Neural cell (in vitro differentiated cells): Measurements from ENCODE around the gene TCEAL4. TPM values are rescaled to one million over a fixed set of nuclear protein-coding genes. Genes with fewer than 3 reads are reported as not detected.

Experiments used
- H2AFZ ChIP-seq: fragments of 200-600, 300-800 bp; sonication (generic), shearing (Covaris generic); 2 replicates; pipeline ENCODE4 v1.6.0; 2014; ENCODE audit warnings: low read depth, mild to moderate bottlenecking, antibody characterized with exemption, low read length, moderate library complexity
- H3F3A ChIP-seq: fragments of 200-600 bp; shearing (Covaris generic); 2 replicates; pipeline ENCODE4 v1.6.1; 2016; ENCODE audit warnings: mild to moderate bottlenecking, moderate library complexity, mixed read lengths, antibody characterized with exemption, low read length; ENCODE audit not compliant: insufficient read depth, poor library complexity, severe bottlenecking
- H3K27ac ChIP-seq: fragments of 200-600, 300-800 bp; sonication (generic), shearing (Covaris generic); 2 replicates; pipeline ENCODE4 v1.5.1; 2014; ENCODE audit warnings: mild to moderate bottlenecking, low read length, moderate library complexity
- H3K27me3 ChIP-seq: fragments of 300-800, 200-600 bp; sonication (generic), shearing (Covaris generic); 2 replicates; pipeline ENCODE4 v1.6.0; 2014; ENCODE audit warnings: mild to moderate bottlenecking, low read depth, low read length, moderate library complexity; ENCODE audit not compliant: insufficient read depth
- H3K36me3 ChIP-seq: fragments of 300-800, 200-600 bp; sonication (generic), shearing (Covaris generic); 2 replicates; pipeline ENCODE4 v1.5.1; 2014; ENCODE audit warnings: mild to moderate bottlenecking, antibody characterized with exemption, low read length, moderate library complexity; ENCODE audit not compliant: insufficient read depth
- H3K4me2 ChIP-seq: fragments of 300-800, 200-600 bp; sonication (generic), shearing (Covaris generic); 2 replicates; pipeline ENCODE4 v1.6.0; 2014; ENCODE audit warnings: mild to moderate bottlenecking, low read length
- H3K4me3 ChIP-seq: fragments of 300-800, 200-600 bp; sonication (generic), shearing (Covaris generic); 2 replicates; pipeline ENCODE4 v1.5.1; 2014; ENCODE audit warnings: mild to moderate bottlenecking, low read length, moderate library complexity
- H3K79me2 ChIP-seq: fragments of 200-600 bp; shearing (Covaris generic); replicated peaks from 2 replicates; pipeline ENCODE4 v1.6.0; 2014; ENCODE audit warnings: mild to moderate bottlenecking, low read length, moderate library complexity; ENCODE audit not compliant: insufficient read depth
- H3K9ac ChIP-seq: fragments of 300-800, 200-600 bp; sonication (generic), shearing (Covaris generic); 2 replicates; pipeline ENCODE4 v1.6.1; 2016; ENCODE audit warnings: mild to moderate bottlenecking, low read length, mixed read lengths
- H3K9me2 ChIP-seq: fragments of 200-600 bp; shearing (Covaris generic); 2 replicates; pipeline ENCODE4 v1.6.1; 2016; ENCODE audit warnings: mild to moderate bottlenecking, low read length, mixed read lengths; ENCODE audit not compliant: insufficient read depth
- H3K9me3 ChIP-seq: fragments of 200-600, 300-800 bp; sonication (generic), shearing (Covaris generic); 2 replicates; pipeline ENCODE4 v1.6.1; 2016; ENCODE audit warnings: mild to moderate bottlenecking, mixed run types, low read length, moderate library complexity, mixed read lengths
- H4K20me1 ChIP-seq: fragments of 200-600 bp; shearing (Covaris generic); 2 replicates; pipeline ENCODE4 v1.6.1; 2016; ENCODE audit warnings: mild to moderate bottlenecking, mixed run types; ENCODE audit not compliant: insufficient read depth
- CTCF ChIP-seq: fragments of 450-650 bp; IDR thresholded peaks from 2 replicates; pipeline ENCODE4 v1.5.1; 2014; ENCODE audit warnings: antibody characterized with exemption, mild to moderate bottlenecking, moderate library complexity; ENCODE audit not compliant: poor library complexity, severe bottlenecking
- EP300 ChIP-seq: fragments of 450-650 bp; conservative IDR thresholded peaks from 2 replicates; pipeline ENCODE4 v1.6.1; 2014; ENCODE audit warnings: antibody characterized with exemption, mild to moderate bottlenecking, moderate library complexity; ENCODE audit not compliant: poor library complexity, severe bottlenecking
- EZH2 ChIP-seq: fragments of 200-600, 300-800 bp; shearing (Covaris generic), sonication (generic); IDR thresholded peaks from 2 replicates; pipeline ENCODE4 v1.6.1; 2014; ENCODE audit warnings: antibody characterized with exemption, low read length, borderline replicate concordance, mild to moderate bottlenecking; ENCODE audit not compliant: insufficient read depth, poor library complexity, severe bottlenecking
- MXI1 ChIP-seq: fragments of 450-650 bp; conservative IDR thresholded peaks from 2 replicates; pipeline ENCODE4 v1.6.1; 2014; ENCODE audit warnings: antibody characterized with exemption, mild to moderate bottlenecking; ENCODE audit not compliant: poor library complexity, severe bottlenecking
- POLR2AphosphoS5 ChIP-seq: IDR thresholded peaks from 2 replicates; pipeline ENCODE4 v1.6.1; 2012
- RAD21 ChIP-seq: fragments of 450-650 bp; conservative IDR thresholded peaks from 2 replicates; pipeline ENCODE4 v1.6.1; 2014; ENCODE audit warnings: antibody characterized with exemption, mild to moderate bottlenecking, moderate library complexity
- REST ChIP-seq: IDR thresholded peaks from 2 replicates; pipeline ENCODE4 v1.6.1; 2012; ENCODE audit warnings: borderline replicate concordance
- SMC3 ChIP-seq: fragments of 450-650 bp; conservative IDR thresholded peaks from 2 replicates; pipeline ENCODE4 v1.6.1; 2014; ENCODE audit warnings: antibody characterized with exemption, mild to moderate bottlenecking, moderate library complexity; ENCODE audit not compliant: poor library complexity
- TAF1 ChIP-seq: IDR thresholded peaks from 2 replicates; pipeline ENCODE4 v1.6.1; 2012; ENCODE audit warnings: low read depth
- polyA plus RNA-seq: library from polyadenylated mRNA; depleted of rRNA; stranded (reverse); fragments of >200 nt; gene quantifications from 2 replicates; pipeline ENCODE4 v1.2.3, GENCODE V29; 2014

TCEAL4 gene
- polyA plus RNA-seq, 1 donor from 2014 or later, result 130 TPM

- Histone ChIP-seq H3K9me3 (no peaks in the 10 kb centered on the region), H3K4me2 (no peak overlapping the region), H4K20me1 (no peaks in the 10 kb centered on the region), H3K4me3 (no peak overlapping the region), H3K27ac (no peak overlapping the region), H3K9ac (no peak overlapping the region), H3F3A (no peaks in the 10 kb centered on the region), H3K79me2 (no peaks in the 10 kb centered on the region), H3K9me2 (no peaks in the 10 kb centered on the region), H2AFZ (no peak overlapping the region), H3K36me3 (no peaks in the 10 kb centered on the region), H3K27me3 (no peaks in the 10 kb centered on the region)
- TF ChIP-seq EZH2 (no peak), RAD21 (no peak), POLR2AphosphoS5 (no peak), CTCF (no peak), SMC3 (no peak), TAF1 (no peak), EP300 (no peak), REST (no peak), MXI1 (no peak)
Observed at GRCh38 chrX:103565752-103566151, 19.6 kb upstream of the TCEAL4 start.

GRCh38 chrX:103571121-103571520 is 14.2 kb upstream of the TCEAL4 start:
- no peak overlapping the region for H3K4me2 ChIP-seq
- H3K79me2 ChIP-seq, result no peaks in the 10 kb centered on the region
- H3K9me3 ChIP-seq, result no peaks in the 10 kb centered on the region
- H2AFZ ChIP-seq, result no peak overlapping the region
- no peaks in the 10 kb centered on the region for H3K9me2 ChIP-seq
- H3K9ac ChIP-seq, result no peak overlapping the region
- H3K4me3 ChIP-seq, result no peak overlapping the region
- no peaks in the 10 kb centered on the region for H3K27me3 ChIP-seq
- H3K36me3 ChIP-seq, result no peaks in the 10 kb centered on the region
- TF ChIP-seq RAD21 (no peak), TAF1 (no peak), POLR2AphosphoS5 (no peak)
- no peak overlapping the region for H3K27ac ChIP-seq
- no peaks in the 10 kb centered on the region for H4K20me1 ChIP-seq
- H3F3A ChIP-seq, result no peaks in the 10 kb centered on the region

- Histone ChIP-seq H3K9ac (no peak overlapping the region), H3K4me3 (no peak overlapping the region), H3K9me2 (no peaks in the 10 kb centered on the region), H2AFZ (no peak overlapping the region), H3K79me2 (no peaks in the 10 kb centered on the region), H3K9me3 (no peaks in the 10 kb centered on the region), H3K27me3 (no peaks in the 10 kb centered on the region), H3K36me3 (no peaks in the 10 kb centered on the region), H3F3A (no peaks in the 10 kb centered on the region), H3K27ac (no peak overlapping the region), H4K20me1 (no peaks in the 10 kb centered on the region), H3K4me2 (no peak overlapping the region)
- TF ChIP-seq EP300 (no peak), TAF1 (no peak), REST (no peak), EZH2 (no peak), POLR2AphosphoS5 (no peak), SMC3 (no peak), CTCF (no peak), RAD21 (no peak), MXI1 (no peak)
Observed at GRCh38 chrX:103571726-103572125, 13.6 kb upstream of the TCEAL4 start.
